Breast epithelium (tissue), 3 donors: ENCODE measurements around the gene KCNQ2.

Experiments used
- POLR2A ChIP-seq: fragments of 450-650 bp; IDR thresholded peaks from one replicate; pipeline ENCODE4 v1.6.1; 2016; ENCODE audit warnings: antibody characterized with exemption, mild to moderate bottlenecking, moderate library complexity
- POLR2AphosphoS5 ChIP-seq, 3 donors: sonication (generic); formaldehyde crosslinking; IDR thresholded peaks; one replicate each; pipeline ENCODE4 v1.6.1; 2017; ENCODE audit warnings: antibody characterized with exemption in 3 of 3
- TF ChIP-seq, protein P1 (sequence below), 3 donors: fragments of 450-650 bp; IDR thresholded peaks; one replicate each; pipeline ENCODE4 v1.5.1; 2016 to 2017; ENCODE audit warnings: antibody characterized with exemption in 3 of 3, mild to moderate bottlenecking in 3 of 3, moderate library complexity in 3 of 3

DNA sequence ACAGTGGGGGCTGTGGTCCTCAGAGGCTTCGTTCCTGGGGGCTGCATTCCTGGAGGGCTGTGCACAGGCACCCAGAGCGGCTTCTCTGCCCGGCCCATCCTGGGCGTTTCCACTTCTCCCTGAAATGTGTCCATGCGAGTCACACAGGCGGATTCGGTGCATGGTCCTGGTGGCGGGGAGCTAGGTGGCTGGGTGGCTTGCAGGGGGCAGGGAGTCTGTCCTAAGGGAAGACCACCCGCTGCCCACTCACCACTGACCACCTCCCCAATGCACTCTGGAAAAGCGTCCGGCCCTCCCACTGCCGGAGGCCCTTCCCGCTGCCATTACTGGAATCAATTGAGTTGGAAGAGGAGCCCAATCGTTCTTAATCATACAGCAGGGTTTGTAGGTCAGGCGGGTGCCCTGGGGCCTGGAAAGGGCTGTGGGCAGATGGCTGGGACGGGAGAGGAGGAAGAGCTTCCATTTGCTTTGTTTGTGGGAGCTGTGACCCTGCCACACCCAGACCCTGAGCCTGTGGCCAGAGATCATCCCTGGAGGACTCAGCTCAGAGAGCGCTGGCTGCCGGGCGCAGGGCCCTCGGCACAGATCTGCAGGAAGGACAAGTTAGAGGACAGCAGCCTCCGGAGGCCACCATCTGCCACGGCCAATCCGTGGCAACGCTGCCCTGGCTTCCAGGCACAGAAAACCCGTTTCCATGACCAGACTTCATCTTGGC is 117.7 kb downstream of the KCNQ2 start:
- no peak for TF ChIP-seq POLR2AphosphoS5 (IDR thresholded peaks at IDR 0.05)
- TF ChIP-seq, protein P1, sequence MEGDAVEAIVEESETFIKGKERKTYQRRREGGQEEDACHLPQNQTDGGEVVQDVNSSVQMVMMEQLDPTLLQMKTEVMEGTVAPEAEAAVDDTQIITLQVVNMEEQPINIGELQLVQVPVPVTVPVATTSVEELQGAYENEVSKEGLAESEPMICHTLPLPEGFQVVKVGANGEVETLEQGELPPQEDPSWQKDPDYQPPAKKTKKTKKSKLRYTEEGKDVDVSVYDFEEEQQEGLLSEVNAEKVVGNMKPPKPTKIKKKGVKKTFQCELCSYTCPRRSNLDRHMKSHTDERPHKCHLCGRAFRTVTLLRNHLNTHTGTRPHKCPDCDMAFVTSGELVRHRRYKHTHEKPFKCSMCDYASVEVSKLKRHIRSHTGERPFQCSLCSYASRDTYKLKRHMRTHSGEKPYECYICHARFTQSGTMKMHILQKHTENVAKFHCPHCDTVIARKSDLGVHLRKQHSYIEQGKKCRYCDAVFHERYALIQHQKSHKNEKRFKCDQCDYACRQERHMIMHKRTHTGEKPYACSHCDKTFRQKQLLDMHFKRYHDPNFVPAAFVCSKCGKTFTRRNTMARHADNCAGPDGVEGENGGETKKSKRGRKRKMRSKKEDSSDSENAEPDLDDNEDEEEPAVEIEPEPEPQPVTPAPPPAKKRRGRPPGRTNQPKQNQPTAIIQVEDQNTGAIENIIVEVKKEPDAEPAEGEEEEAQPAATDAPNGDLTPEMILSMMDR (IDR thresholded peaks at IDR 0.05): no peak
- TF ChIP-seq POLR2A: no peak
